AG04450 (cell line): ENCODE data around the gene SUMO1. TPM values are rescaled to one million over a fixed set of nuclear protein-coding genes. Genes with fewer than 3 reads are reported as not detected.

Source experiments
- CTCF ChIA-PET: fragments of 300-600, 350-600 bp; formaldehyde crosslinking; extraction: SDS; loops from one replicate; lab custom pipeline; 2022; ENCODE audit warnings: antibody characterized with exemption, inconsistent platforms; lab: Charles Lee
- POLR2A ChIA-PET: fragments of 350-600 bp; formaldehyde crosslinking; extraction: SDS; loops from one replicate; lab custom pipeline; 2021; ENCODE audit warnings: antibody characterized with exemption, inconsistent platforms; lab: Yijun Ruan, JAX
- DNase-seq: peaks from one replicate; pipeline ENCODE4 v3.0.0-alpha.2; 2011; ENCODE audit warnings: low read depth, low spot score
- H3K27ac ChIP-seq: one replicate; pipeline ENCODE4 v1.5.1; 2012; ENCODE audit warnings: low read depth, low read length, control low read depth
- H3K27me3 ChIP-seq: one replicate; pipeline ENCODE4 v1.6.0; 2012; ENCODE audit warnings: low read length; ENCODE audit not compliant: control insufficient read depth, insufficient read depth
- H3K4me3 ChIP-seq: 2 replicates; pipeline ENCODE4 v1.5.1; 2011; ENCODE audit warnings: mild to moderate bottlenecking, low read depth, low read length, control low read depth
- H3K9me3 ChIP-seq: 2 replicates; pipeline ENCODE4 v1.5.1; 2012; ENCODE audit warnings: low read length; ENCODE audit not compliant: control insufficient read depth, insufficient read depth
- polyA plus RNA-seq: library from polyadenylated mRNA; depleted of rRNA; stranded (reverse); fragments of >200 nt; gene quantifications from 2 replicates; pipeline ENCODE4 v1.2.3, GENCODE V29; 2011
- TF ChIP-seq, protein P1 (sequence below): IDR thresholded peaks from 2 replicates; pipeline ENCODE4 v1.5.1; 2011; ENCODE audit warnings: low read depth, low read length, control low read depth, inconsistent platforms

The SUMO1 gene
- polyA plus RNA-seq, 1 experiment, result 192 TPM

DNA sequence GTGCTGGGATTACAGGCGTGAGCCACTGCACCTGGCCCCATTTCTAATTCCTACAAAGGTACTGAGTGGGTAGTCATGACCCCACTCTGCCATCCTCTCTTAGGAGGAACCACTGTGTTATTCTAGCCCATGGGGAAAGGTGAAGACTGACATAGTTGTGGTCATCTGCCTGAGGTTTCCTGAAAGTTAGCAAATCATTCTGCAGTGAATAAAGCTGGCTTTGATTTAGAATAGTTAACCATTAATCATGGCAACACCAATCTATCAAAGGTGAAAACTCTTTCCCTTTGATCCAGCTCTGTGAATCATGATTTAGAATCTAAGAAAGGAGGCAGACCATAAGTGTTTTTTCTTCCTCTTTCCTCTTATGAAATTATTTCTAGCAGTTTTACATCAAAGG lies 50.8 kb downstream of the SUMO1 start:
- no peaks in the 10 kb centered on the region for H3K9me3 ChIP-seq
- POLR2A ChIA-PET, result no interaction called here
- no peaks in the 10 kb centered on the region for H3K27me3 ChIP-seq
- no peak overlapping the region for H3K4me3 ChIP-seq
- no peak for DNase-seq
- H3K27ac ChIP-seq, result no peak overlapping the region
- CTCF ChIA-PET, result interaction anchor here (1.2 kb wide), 1 partner anchor 9 kb away, joined by 3 read pairs; no protein-coding TSS in a partner anchor
- TF ChIP-seq, protein P1, sequence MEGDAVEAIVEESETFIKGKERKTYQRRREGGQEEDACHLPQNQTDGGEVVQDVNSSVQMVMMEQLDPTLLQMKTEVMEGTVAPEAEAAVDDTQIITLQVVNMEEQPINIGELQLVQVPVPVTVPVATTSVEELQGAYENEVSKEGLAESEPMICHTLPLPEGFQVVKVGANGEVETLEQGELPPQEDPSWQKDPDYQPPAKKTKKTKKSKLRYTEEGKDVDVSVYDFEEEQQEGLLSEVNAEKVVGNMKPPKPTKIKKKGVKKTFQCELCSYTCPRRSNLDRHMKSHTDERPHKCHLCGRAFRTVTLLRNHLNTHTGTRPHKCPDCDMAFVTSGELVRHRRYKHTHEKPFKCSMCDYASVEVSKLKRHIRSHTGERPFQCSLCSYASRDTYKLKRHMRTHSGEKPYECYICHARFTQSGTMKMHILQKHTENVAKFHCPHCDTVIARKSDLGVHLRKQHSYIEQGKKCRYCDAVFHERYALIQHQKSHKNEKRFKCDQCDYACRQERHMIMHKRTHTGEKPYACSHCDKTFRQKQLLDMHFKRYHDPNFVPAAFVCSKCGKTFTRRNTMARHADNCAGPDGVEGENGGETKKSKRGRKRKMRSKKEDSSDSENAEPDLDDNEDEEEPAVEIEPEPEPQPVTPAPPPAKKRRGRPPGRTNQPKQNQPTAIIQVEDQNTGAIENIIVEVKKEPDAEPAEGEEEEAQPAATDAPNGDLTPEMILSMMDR, result no peak

DNA sequence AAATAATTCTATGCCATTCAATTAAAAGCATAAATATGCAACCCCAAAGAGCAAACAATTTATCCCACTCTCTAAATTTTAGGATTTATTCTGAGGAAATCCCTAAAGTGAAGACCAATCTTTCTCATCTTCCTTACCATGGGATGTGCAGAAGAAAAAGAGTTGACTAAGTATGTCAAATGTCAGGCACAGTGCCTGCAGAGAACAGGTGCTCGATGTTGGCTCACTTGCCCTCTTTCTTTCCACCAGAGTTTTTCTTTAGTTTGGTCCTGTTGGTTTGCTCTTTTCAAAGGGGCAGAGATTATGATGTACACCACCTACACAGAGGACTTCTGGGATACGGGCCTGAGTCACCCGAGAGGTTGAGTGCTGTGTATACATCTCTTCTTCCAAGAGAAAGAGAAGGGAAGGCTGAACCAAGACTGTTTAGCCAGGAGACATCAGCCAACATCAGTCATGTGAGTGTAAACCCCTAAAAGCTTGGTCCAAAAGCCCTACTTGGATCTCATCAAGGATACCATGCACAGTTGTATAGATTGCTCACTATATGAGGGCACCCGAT lies 51.7 kb downstream of the SUMO1 start:
- Histone ChIP-seq H3K9me3 (no peaks in the 10 kb centered on the region), H3K27ac (no peak overlapping the region), H3K27me3 (no peaks in the 10 kb centered on the region), H3K4me3 (no peak overlapping the region)
- TF ChIP-seq, protein P1, result no peak
- DNase-seq, result no peak
- POLR2A ChIA-PET, result interaction anchor here (0.6 to 1.2 kb wide), 2 partner anchors 42 to 412 kb away, joined by 3 to 5 read pairs; no protein-coding TSS in a partner anchor
- CTCF ChIA-PET, result interaction anchor here (1.2 kb wide), 1 partner anchor 8 kb away, joined by 3 read pairs; no protein-coding TSS in a partner anchor

DNA sequence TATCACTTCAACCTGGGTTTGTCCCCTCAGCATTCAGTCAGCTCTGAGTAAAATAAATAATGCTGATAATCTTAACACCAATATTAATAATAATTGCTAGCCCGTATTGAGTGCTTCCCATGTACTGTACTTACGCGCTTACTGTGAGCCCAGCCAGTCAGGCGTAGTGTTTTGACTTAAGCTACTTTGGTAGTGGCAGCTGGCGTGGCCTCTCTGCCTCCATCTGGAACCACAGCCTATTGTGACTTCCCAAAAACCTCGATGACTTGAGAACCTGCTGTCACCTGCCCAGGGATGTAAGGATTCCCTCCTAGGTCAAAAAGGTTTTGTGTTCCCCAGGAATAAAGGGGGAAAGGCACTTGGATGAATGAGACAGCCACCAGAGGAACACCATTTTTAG lies 53.2 kb downstream of the SUMO1 start:
- no peaks in the 10 kb centered on the region for H3K9me3 ChIP-seq
- no peak for DNase-seq
- H3K27ac ChIP-seq, result no peak overlapping the region
- ChIA-PET CTCF (interaction anchor here (0.6 to 1.4 kb wide), 3 partner anchors 9 to 324 kb away, joined by 3 to 5 read pairs (median 4); no protein-coding TSS in a partner anchor), POLR2A (interaction anchor here (0.6 to 1.2 kb wide), 3 partner anchors 22 to 410 kb away, joined by 3 to 8 read pairs (median 3); no protein-coding TSS in a partner anchor)
- no peaks in the 10 kb centered on the region for H3K27me3 ChIP-seq
- TF ChIP-seq, protein P1, result no peak
- H3K4me3 ChIP-seq, result no peak overlapping the region

DNA sequence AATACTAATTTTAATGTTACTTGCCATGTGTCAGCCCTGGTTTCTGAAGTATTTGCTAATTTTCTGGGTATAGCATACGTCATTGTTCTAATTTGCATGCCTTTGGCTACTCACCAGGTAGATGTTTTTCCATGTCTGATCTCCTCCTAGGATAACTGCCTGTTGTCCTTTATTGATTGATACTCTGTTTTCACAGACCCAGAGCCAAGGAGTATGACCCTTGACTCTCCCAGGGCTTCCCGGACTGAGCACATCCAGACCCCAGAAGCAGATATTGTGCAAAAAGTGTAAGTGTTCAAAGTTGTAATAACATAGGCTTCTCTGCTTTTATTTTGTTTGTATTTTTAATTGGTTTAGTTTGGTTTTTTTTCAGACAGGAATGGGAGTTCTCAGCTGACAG lies 53.8 kb downstream of the SUMO1 start:
- CTCF ChIA-PET, result interaction anchor here (0.6 to 1.4 kb wide), 3 partner anchors 9 to 324 kb away, joined by 3 to 5 read pairs (median 4); no protein-coding TSS in a partner anchor
- Histone ChIP-seq H3K9me3 (no peaks in the 10 kb centered on the region), H3K27ac (no peak overlapping the region), H3K27me3 (no peaks in the 10 kb centered on the region), H3K4me3 (no peak overlapping the region)
- DNase-seq, result no peak
- POLR2A ChIA-PET, result interaction anchor here (0.6 kb wide), 1 partner anchor 21 kb away, joined by 8 read pairs; no protein-coding TSS in a partner anchor
- TF ChIP-seq, protein P1, result no peak

DNA sequence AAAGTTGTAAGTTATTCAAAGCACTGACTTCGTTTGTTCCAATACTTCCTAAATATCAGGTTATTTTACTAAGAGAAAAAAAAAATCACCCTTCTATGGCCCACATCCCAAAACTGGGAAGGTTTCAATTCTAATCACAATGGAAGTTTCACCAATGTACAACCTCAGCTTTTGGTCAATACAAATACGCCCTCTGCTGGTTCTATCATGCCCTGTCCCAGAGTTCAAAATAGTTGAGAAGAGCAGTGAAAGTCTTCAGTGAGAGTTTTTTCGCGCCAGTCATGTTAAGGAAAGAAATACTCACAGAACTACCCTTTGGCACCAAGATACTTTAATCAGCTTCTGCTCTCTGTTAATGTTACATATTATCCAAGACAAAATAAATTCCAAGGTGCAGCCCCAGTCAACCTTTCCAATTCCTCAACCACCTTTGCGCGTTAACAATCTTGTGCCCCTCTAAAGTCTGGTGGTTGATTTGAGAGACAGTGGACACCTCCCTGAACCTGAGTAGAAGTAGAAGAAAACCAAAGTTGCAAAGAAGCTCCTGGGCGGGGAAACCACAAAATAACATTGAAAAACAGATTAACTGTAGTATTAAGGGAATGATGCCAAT lies 59.9 kb downstream of the SUMO1 start:
- TF ChIP-seq, protein P1, result peak; percentile 83
- DNase-seq, result peak; percentile 43
- Histone ChIP-seq H3K27me3 (no peaks in the 10 kb centered on the region), H3K9me3 (no peaks in the 10 kb centered on the region), H3K4me3 (no peak overlapping the region), H3K27ac (no peak overlapping the region)
- ChIA-PET POLR2A (interaction anchor here (1.0 kb wide), 1 partner anchor 143 kb away, joined by 4 read pairs; no protein-coding TSS in a partner anchor), CTCF (interaction anchor here (0.6 to 3.1 kb wide), 41 partner anchors 9 to 946 kb away, joined by 3 to 24 read pairs (median 4); no protein-coding TSS in a partner anchor)
